ENCODE measurements around the gene LARP4B. TPM values are rescaled to one million over a fixed set of nuclear protein-coding genes. Genes with fewer than 3 reads are reported as not detected.

LARP4B gene
- total RNA-seq, 2 experiments from 2014 or later, result 33.1 to 40.2 TPM

- H3K27me3 ChIP-seq (ENCODE audit: control insufficient read depth in 1 of 2, insufficient read depth in 2 of 2, low read length in 2 of 2), result no peaks in the 10 kb centered on the region
- no peak overlapping the region for H3K4me3 Mint-ChIP-seq
- intact Hi-C loops (cut with DNase I, micrococcal nuclease), result no loop called here
- no peak overlapping the region for H3K4me3 ChIP-seq (ENCODE audit: low read length)
- no peak overlapping the region for H3K27ac Mint-ChIP-seq
- ATAC-seq (ENCODE audit: poor library complexity), result no peak
- CTCF ChIA-PET, result no interaction called here
- H3K4me1 Mint-ChIP-seq (ENCODE audit: low read depth), result no peaks in the 10 kb centered on the region
- no peak overlapping the region for H3K27ac ChIP-seq (ENCODE audit: low read depth in 1 of 2, low read length in 2 of 2)
- POLR2A ChIA-PET, result no interaction called here
- H3K9me3 ChIP-seq (ENCODE audit: control insufficient read depth in 1 of 2, insufficient read depth in 1 of 2, low read length in 2 of 2), result peaks cover 0 to 34% of the 10 kb centered on the region in 2 experiments
- no peaks in the 10 kb centered on the region for H3K36me3 Mint-ChIP-seq (ENCODE audit: low read depth)
- H3K36me3 ChIP-seq (ENCODE audit: insufficient read depth, low read length), result no peaks in the 10 kb centered on the region
- H3K4me1 ChIP-seq (ENCODE audit: insufficient read depth, low read length), result peaks cover 13% of the 10 kb centered on the region
- no peak for DNase-seq
- TF ChIP-seq CTCF (IDR thresholded peaks at IDR 0.05), result no peak
- H3K27me3 Mint-ChIP-seq, result peaks cover under 1% of the 10 kb centered on the region
- no peaks in the 10 kb centered on the region for H3K9me3 Mint-ChIP-seq
These were observed 156.8 kb downstream of the LARP4B start for GRCh38 chr10:774661-775244.

GRCh38 chr10:774223-774622, 157.3 kb downstream of the LARP4B start:
- Mint-ChIP-seq H3K4me1 (ENCODE audit: low read depth) (no peaks in the 10 kb centered on the region), H3K36me3 (ENCODE audit: low read depth) (no peaks in the 10 kb centered on the region), H3K4me3 (no peak overlapping the region), H3K9me3 (no peaks in the 10 kb centered on the region), H3K27ac (no peak overlapping the region), H3K27me3 (no peaks in the 10 kb centered on the region)
- CTCF ChIA-PET, result no interaction called here
- DNase-seq (no peak), ATAC-seq (ENCODE audit: poor library complexity) (no peak)
- POLR2A ChIA-PET, result no interaction called here
- TF ChIP-seq CTCF (IDR thresholded peaks at IDR 0.05), result no peak
- intact Hi-C loops (cut with DNase I, micrococcal nuclease), result no loop called here
- Histone ChIP-seq H3K4me1 (ENCODE audit: insufficient read depth, low read length) (peaks cover 13% of the 10 kb centered on the region), H3K36me3 (ENCODE audit: insufficient read depth, low read length) (no peaks in the 10 kb centered on the region), H3K4me3 (ENCODE audit: low read length) (no peak overlapping the region), H3K27ac (ENCODE audit: low read depth in 1 of 2, low read length in 2 of 2) (no peak overlapping the region), H3K27me3 (ENCODE audit: control insufficient read depth in 1 of 2, insufficient read depth in 2 of 2, low read length in 2 of 2) (no peaks in the 10 kb centered on the region), H3K9me3 (ENCODE audit: control insufficient read depth in 1 of 2, insufficient read depth in 1 of 2, low read length in 2 of 2) (peaks cover 0 to 40% of the 10 kb centered on the region in 2 experiments)

GRCh38 chr10:773562-774161, 157.8 kb downstream of the LARP4B start:
- H3K36me3 Mint-ChIP-seq (ENCODE audit: low read depth), result no peaks in the 10 kb centered on the region

More at GRCh38 chr10:773562-774161, 157.8 kb downstream of the LARP4B start:
- DNase-seq (peak in 1 of 14 experiments; percentile 9), ATAC-seq (ENCODE audit: poor library complexity) (no peak)
- Histone ChIP-seq H3K27me3 (ENCODE audit: control insufficient read depth in 1 of 2, insufficient read depth in 2 of 2, low read length in 2 of 2) (no peaks in the 10 kb centered on the region), H3K4me1 (ENCODE audit: insufficient read depth, low read length) (peaks cover 9% of the 10 kb centered on the region), H3K4me3 (ENCODE audit: low read length) (no peak overlapping the region), H3K9me3 (ENCODE audit: control insufficient read depth in 1 of 2, insufficient read depth in 1 of 2, low read length in 2 of 2) (peaks cover 0 to 43% of the 10 kb centered on the region in 2 experiments), H3K27ac (ENCODE audit: low read depth in 1 of 2, low read length in 2 of 2) (no peak overlapping the region), H3K36me3 (ENCODE audit: insufficient read depth, low read length) (no peaks in the 10 kb centered on the region)
- no peak overlapping the region for H3K27ac Mint-ChIP-seq
- no peak overlapping the region for H3K4me3 Mint-ChIP-seq
- no peak for TF ChIP-seq CTCF (IDR thresholded peaks at IDR 0.05)
- H3K4me1 Mint-ChIP-seq (ENCODE audit: low read depth), result no peaks in the 10 kb centered on the region
- intact Hi-C loops (cut with DNase I, micrococcal nuclease), result no loop called here
- POLR2A ChIA-PET, result no interaction called here
- no peaks in the 10 kb centered on the region for H3K9me3 Mint-ChIP-seq
- CTCF ChIA-PET, result no interaction called here
- no peaks in the 10 kb centered on the region for H3K27me3 Mint-ChIP-seq

Measured in CD4-positive, alpha-beta T cell (primary cell).